HG03064 (cell line): ENCODE data around the gene PRKD1.
"Not testable (repeated sequence)": the region's sequence is repeated elsewhere in the genome, so short reads cannot be mapped to it uniquely, and the experiment has no call there.

Source experiments
- ATAC-seq: cut with Tn5 transposase; IDR thresholded peaks from one replicate; pipeline ENCODE4 v1.9.1; 2021; ENCODE audit warnings: low read depth; ENCODE audit not compliant: unreplicated experiment

Gene PRKD1

DNA sequence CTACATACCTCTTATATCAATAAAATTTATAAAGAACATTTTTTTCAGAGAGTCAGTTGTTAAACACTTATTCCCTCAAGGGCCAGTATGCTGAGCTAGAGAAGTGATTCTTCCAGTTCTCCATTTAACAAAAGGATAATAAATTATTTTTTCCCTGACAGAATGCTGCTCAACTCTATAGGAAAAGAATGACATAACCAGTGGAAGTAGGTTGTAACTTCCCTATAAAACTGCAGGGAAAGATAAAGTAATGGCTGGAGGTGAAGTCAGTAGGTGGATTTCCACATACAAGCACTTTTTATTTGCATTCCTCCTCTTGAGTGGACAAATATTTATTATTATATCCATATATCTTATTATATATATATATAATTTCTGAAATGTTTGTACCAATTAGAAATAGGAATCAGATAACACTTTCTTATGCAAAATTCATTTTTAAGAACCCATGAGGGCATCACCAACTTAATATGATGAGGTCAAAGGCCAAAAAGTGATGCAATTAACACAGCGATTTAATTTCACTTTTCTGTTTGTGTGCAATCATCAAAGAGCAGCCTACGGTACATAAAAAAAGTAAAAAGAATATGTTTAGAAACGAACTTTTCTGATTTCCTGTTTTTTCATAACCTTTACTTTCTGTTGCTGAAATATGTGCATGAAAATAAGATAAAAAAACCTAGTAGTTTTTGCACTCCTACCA, 175.3 kb downstream of the PRKD1 start:
- no peak for ATAC-seq

DNA sequence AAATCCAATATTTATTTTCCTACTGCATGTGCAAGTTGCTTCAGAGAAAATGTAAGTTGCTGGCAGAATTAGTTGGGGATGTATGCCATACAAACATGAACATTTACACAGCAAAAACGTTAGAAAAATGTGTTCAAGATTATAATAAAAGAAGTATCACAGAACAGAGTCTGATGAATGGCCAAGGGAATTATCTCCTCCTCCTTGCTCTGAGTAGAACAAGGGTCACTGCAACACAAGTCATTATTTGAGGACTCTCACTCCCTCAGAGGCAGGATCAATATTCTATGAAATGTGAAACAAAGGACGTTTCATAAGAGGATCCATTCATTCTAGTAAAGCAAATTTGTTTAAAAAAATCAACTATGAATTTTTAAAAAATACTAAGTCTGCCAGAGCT, 177.8 kb downstream of the PRKD1 start:
- no peak for ATAC-seq

DNA sequence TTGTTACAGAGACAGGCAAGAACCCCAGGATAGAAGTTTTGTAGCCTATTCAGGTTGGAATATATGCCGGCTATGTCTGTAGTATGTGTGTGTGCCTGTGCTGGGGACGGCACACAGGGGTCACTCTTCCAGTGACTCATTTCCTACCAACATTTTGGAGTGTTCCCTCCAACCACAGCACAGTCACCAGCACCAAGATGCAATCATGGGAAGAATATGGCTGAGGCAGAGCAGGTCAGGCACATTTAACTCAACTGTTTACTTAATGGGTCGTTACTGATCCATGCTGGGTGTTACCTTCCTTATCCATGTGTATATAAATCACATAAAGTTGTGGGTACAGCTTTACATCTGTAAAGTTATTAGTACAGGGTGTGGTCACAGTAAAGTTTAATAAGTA, 178.3 kb downstream of the PRKD1 start:
- no peak for ATAC-seq

DNA sequence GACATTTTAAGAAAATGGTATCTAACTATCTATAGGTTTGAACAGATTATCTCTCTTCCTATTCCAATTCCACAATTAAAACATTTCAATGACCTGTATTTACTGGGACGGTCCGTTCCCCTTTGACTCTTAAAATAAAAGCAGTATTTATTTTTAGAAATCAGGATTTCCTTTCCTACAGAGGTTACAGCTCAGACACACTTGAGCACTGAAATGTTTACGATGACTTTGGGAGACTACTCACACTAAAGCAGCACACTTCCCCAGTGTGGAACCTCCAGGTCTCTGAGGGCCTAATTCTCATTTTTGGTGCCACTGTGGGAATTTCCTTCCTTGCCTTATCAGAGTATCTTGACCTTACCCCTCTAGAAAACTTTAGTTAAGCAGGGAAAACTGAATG, 181.8 kb downstream of the PRKD1 start:
- ATAC-seq, result no peak

DNA sequence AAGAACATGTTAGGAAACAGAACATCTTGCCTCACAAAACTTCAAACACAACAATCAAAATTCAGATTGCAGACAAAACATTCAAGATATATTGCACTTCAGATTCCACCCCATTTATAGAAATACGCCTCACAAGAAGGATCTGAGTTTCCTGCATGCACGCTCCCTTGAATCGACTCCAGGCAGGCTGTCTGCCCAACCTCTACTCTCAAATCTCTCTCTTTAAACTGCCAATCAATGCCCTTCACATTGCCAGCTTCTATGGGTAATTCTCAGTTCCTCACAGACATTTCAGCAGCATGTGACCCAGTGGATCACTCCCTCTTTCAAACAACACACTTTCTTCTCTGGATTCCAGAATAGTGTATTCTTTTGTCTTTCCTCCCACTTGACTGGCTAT, 184.1 kb downstream of the PRKD1 start:
- no peak for ATAC-seq

DNA sequence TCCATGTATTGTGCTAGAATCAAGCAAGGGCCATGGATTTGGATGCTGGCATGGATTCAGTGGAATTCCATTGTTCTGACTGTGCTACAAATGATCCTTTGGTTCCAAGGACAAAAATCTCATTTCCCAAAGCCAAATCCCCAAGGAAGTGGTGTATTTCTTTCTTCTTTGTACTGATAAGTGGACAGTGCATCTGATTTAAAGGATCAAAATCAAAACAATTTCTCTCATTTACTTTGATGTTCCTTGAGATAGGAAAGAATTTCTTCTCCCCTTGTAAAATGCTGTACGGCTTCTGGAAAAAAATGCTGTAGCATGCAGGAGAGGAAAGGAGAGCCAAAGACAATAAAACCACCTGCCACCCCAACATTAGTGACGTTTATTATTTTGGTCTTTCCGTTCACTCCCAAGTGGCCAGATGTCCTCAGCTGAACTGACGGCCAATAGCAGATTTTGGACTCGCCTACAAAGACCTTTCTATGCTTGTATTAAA, 185.7 kb downstream of the PRKD1 start:
- no peak for ATAC-seq

DNA sequence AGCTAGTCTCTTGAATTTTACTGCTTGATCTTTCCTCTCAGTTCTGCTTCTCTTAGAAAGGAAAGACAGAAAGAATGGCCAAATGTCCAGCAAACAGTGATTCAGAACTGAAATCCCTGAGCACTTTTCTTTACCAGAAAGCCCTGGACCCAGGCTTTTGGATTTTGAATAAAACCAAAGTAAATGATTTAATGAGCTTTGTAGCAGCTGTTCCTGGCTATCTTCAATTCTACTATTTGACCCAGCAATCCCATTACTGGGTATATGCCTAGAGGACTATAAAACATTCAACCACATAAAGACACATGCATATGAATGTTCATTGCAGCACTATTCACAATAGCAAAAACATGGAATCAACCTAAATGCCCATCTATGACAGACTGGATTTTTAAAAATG, 187.2 kb downstream of the PRKD1 start:
- ATAC-seq, result no peak

DNA sequence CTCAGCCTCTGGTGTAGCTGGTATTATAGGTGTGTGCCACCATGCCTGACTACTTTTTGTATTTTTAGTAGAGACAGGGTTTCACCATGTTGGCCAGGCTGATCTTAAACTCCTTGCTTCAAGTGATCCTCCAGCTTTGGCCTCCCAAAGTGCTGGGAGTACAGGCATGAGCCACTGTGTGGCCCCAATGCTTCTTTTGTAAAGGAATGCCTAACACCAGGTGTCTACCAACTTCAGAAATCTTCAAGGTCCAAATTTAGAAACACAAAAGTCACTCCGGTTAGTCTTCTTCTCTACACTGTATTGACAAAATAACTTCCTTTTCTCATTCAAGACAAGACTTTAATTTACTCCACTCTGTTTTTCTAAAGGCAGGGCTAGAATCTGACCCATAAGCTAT, 188.7 kb downstream of the PRKD1 start:
- ATAC-seq, result no peak

DNA sequence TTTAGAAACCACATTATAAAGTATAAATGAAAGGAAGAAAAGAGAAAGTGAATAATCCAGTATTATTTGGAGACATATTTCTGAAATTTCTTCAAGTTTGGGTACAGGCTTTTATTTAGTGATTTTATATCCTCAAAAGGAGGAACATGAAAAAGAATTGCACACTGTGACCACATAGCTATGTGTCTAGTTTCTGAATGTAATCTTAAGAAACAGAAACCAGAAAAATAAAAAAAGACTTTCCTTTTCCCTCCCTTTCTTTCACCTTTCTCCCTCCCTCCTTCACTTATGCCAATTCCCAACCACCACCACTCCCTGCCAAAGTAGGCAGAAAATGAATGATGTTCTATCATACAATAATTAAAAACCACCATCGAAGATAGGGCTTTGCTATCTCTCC, 189.6 kb downstream of the PRKD1 start:
- no peak for ATAC-seq

DNA sequence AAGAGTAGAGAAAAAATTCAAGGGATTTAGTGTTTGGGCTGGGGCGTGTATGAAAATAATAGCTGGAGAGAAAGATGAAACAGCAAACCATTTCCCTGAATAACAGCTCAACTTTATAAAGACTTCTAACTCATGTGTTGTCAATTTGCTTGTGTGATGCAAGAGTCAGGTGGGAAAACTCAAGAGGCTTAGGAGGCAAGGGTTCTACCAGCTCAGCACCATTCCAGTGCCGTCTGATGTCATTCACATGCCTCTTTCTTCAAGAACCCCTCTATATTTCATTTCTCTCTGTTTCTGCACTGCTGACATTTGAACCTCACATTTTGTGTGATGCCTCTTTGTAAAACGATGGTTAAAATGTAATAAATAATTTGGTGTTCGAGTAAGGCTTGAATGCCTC, 192.2 kb downstream of the PRKD1 start:
- no peak for ATAC-seq

DNA sequence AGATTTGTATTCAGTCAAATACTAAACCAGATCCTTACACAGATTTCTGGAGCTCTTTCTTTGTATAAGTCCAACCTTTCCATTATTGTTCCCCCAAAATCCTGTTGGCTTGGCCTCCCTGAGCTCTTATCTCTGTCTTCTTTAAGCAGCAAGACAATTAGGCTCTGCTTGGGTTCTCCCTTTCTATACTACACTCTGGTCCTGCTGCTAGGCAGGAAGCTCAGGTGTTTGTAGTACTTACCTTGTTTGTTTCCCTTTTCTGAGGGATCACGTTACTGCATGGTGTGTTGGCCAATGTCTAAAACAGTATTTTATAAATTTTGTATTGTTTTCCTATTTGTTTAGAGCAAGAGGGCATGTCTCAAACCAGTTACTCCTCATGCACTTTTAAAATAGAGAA, 192.9 kb downstream of the PRKD1 start:
- ATAC-seq, result no peak

DNA sequence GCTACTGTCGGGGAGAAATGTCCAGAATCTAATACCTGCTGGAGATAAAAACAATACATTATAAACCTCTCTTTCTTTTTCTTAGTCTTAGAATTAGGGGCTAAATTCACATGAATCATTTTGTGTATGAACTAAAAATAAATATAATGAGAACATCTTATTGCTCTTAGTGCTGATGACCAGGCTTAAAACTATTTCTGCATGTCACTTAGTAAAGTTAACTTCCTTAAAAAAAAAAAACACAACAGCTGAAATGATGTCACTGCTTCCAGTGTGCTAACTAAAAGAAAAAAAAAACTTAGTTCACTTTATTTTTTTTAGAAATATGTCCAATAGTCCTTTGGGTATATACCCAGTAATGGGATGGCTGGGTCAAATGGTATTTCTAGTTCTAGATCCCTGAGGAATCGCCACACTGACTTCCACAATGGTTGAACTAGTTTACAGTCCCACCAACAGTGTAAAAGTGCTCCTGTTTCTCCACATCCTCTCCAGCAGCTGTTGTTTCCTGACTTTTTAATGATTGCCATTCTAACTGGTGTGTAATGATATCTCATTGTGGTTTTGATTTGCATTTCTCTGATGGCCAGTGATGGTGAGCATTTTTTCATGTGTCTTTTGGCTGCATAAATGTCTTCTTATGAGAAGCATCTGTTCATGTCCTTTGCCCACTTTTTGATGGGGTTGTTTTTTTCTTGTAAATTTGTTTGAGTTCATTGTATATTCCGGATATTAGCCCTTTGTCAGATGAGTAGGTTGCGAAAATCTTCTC, 200.9 kb downstream of the PRKD1 start:
- ATAC-seq, result not testable (repeated sequence)

DNA sequence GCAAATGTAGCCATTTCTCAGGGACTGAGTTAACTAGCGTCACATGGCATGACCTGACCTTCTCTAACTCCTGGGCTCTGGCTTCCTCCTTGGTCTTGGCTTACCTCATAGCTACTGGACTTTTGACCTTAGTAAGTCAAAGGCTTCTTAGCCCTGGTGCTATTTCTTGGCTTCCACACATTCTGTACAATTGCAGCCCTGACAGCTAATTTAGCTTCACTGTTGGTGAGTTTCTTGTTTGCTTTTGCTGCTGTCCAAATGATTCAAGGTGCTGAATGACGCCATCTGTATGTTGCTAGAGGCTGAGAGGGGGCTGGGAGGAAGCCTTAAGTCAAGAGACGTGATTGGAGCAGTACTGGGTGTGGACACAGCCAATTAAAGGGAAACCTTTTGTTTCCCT, 202.7 kb downstream of the PRKD1 start:
- no peak for ATAC-seq

DNA sequence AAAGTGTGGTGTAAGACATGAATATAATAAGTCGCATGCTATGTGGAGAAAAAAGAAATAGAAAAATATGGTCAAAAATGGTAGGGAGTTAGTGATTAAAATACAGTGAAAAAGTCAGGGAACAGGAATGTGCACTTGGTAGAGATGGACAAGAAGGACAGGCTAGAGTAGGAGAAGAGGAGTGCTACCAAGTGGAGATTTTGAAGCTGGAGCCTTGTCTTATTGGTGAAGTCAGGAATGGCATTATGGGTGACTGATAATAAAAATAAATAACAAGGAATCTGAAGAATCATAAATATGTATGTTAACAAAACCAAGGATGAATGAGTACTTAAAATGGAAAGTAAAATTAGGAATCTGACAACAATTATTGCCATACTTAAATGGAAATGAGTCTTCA, 204.8 kb downstream of the PRKD1 start:
- ATAC-seq, result no peak

DNA sequence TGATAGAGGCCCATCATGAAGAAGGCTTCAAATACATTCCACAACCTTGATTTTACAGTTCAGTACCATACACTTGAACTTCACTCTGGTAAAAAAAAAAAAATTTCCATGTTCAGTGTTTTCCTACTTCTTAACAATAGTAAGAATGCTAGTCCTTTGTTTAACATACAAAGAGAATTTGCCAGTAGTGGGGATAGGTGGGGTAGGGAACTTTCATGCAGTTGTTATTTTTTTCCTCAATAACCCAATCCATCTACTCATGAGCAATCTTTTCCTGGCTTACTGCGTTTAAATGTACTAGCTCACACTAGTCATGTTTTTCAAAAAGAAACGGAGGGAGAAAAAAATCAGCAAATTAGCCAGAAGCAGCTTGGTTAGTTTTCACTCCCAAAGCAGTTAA, 206.1 kb downstream of the PRKD1 start:
- no peak for ATAC-seq

DNA sequence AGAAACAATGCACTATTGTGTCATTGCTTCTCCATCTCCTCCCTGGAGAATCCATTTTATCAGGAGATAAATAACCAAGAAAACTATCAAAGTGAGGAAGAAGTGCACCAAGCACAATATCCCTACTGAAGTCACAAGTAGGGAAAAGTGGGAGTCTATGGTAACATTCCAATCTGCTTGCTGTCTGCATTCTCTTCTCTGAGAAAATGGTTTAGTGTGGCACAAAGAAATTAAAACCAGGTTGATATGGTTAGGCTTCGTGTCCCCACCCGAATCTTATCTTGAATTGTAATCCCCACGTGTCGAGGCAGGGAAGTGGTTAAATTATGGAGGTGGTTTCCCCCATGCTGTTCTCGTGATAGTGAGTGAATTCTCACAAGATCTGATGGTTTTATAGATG, 209.7 kb downstream of the PRKD1 start:
- no peak for ATAC-seq

DNA sequence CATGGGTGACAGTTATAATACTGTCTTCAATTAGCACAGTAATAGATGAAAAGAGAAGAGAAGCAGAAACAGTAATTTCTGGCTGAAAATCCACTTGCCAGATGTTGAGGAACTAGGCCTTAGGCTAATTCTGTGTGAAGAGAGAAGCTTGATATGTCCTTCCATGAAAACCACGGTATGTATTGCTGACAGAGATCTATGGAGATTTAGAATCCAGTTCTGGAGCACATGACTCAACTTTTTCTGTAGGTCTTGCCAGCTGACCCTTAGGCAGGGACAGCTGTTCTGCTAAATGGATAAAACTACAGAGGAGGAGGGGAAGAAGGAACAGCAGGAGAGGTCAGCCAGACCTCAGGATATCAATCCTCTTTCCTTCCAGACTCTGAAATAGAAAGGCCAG, 211.5 kb downstream of the PRKD1 start:
- ATAC-seq, result no peak

DNA sequence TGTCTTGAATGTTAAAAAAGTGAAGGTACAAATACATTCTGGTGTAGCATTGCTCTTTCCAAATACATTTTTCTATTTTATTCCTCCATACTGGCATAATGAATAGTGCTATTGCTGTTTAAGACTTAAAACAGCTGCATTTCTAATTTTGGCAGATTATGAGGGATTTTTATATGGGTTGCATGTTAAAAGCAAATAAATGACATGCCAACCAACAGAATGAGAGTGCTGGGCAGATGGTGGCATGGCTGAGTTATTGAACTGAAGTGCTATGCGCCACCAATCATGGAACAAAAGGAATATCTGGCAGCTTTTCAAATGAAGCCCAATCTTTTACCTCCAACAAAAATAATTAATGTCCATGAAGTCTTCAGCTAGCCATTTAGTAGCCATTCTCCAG, 215.0 kb downstream of the PRKD1 start:
- ATAC-seq, result no peak

DNA sequence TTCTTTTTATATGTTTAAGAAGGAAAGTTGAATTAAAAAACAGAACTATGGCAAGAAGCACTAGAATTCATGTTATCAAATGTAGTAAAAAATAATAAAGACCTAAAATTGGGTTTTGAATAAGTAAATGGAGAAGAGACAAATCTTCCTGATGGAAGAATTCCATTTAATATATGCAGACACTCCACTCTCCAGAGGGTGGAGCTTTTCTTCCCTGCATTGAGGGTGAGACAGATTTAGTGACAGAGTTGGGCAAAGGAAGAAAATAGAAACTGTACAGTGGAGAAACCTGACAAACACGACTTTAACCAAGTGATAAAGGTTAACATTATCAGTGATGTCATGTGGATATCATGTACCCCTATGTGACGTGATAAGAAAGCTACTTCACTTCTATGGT, 217.6 kb downstream of the PRKD1 start:
- no peak for ATAC-seq

DNA sequence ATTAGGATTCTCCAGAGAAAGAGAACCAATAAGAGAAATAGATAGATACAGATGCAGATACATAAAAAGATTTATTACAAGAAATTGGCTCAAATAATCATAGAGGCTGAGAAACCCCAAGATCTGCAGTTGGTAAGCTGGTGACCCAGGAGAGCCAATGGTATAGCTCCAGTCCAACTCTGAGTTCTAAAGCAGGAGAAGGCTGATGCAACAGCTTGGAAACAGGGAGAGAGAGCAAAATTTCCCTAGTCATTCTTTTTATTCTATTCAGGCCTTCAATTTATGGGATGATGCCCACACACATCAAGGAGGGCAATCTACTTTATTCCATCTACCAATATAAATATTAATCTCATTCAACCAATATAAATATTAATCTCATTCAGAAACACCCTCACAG, 218.2 kb downstream of the PRKD1 start:
- no peak for ATAC-seq

DNA sequence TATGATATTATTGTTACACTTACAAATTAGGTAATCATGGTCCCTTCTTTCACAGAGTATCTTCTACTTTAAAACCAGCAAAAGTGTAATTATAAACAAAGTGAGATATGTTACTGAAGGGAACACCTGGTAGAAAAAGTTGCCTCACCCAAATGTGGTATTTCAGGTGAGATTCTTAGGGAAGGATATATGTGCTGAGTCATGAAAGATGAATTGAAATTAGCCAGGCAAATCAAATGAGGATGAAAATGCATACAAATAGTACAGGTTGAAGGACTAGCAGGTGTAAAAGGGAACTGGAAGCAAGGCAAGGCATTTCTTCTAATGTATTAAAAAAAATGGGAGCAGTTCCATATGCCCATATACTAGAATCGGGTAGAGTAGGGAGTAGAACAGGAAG, 220.9 kb downstream of the PRKD1 start:
- ATAC-seq, result no peak

DNA sequence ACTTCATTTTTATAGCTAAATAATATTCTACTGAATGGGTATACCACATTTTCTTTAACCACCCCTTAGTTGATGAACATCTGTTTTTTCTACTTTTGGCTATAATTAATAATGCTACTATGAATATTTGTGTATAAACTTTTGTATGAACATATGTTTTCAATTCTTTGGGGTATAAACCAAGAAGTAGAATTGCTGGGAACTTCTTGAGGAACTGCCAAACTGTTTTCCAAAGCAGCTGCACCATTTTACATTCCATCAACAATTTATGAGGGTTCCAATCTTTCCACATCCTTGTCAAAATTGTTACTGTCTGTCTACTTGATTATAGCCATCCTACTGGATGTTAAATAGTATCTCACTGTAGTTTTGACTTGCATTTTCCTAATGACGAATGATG, 221.8 kb downstream of the PRKD1 start:
- ATAC-seq, result no peak
